ENCODE measurements around the gene UNC5C.

- TF ChIP-seq CTCF (IDR thresholded peaks at IDR 0.05) (no peak), POLR2A (IDR thresholded peaks at IDR 0.05) (no peak), POLR2AphosphoS5 (IDR thresholded peaks at IDR 0.05) (no peak)
These were observed 185.2 kb downstream of the UNC5C start for GRCh38 chr4:95363559-95363925.

Data from breast epithelium (tissue), 3 donors.